Thyroid gland (tissue), 4 donors: Measurements from ENCODE around the gene DENND1B.

Experiments used
- CTCF ChIP-seq, 6 experiments: fragments of 200-600 bp in 3 of 6; fragments of 450-650 bp in 3 of 6; sonication (generic) in 3 of 6; IDR thresholded peaks; one replicate each; pipeline ENCODE4 v1.5.1; 2016 to 2019; ENCODE audit warnings: antibody characterized with exemption in 6 of 6, mild to moderate bottlenecking in 2 of 6, inconsistent platforms in 1 of 6, moderate library complexity in 1 of 6
- POLR2A ChIP-seq, 2 donors: fragments of 450-650 bp; IDR thresholded peaks; one replicate each; pipeline ENCODE4 v1.6.1; 2017; ENCODE audit warnings: antibody characterized with exemption in 2 of 2, mild to moderate bottlenecking in 2 of 2, moderate library complexity in 1 of 2

GRCh38 chr1:197510691-197511378, 264.4 kb downstream of the DENND1B start:
- no peak for TF ChIP-seq CTCF (IDR thresholded peaks at IDR 0.05)
- no peak for TF ChIP-seq POLR2A (IDR thresholded peaks at IDR 0.05)
